ENCODE data around the gene CD79B.

DNA sequence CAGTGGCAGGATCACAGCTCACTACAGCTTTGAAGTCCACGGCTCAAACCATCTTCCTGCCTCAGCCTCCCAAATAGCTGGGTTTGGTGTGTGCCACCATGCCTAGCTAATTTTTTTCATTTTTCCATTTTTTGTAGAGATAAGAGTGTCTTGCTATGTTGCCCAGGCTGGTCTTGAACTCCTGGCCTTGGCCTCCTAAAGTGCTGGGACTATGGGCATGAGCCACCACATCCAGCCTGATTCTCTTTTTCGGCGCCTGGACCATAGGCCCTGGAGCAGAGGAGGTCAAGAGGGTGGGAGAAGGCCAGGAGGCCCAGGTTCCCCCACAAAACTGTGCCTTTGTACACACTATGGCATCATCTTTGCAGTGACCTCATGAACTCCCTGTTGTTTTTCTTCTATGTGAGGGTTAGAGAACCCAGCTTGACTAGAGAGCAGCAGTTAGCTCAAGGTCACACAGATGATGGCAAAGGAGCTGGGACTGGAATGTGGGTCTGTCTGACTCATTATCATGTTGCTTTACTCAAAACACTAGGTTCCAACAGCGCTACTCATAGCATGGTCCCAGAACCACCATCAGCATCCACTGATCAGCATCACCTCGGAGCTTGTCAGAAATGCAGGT, 24.3 kb upstream of the CD79B start:
- TF ChIP-seq HDAC2 (IDR thresholded peaks at IDR 0.05; ENCODE audit: borderline replicate concordance in 1 of 2, low read depth in 2 of 2, low read length in 2 of 2): no peak
- TF ChIP-seq GTF2F1 (IDR thresholded peaks at IDR 0.05; ENCODE audit: borderline replicate concordance, low read depth, low read length): no peak
- TF ChIP-seq SP1 (IDR thresholded peaks at IDR 0.05; ENCODE audit: low read depth, low read length): no peak
- TF ChIP-seq SIRT6 (IDR thresholded peaks at IDR 0.05; ENCODE audit: low read length): no peak
- TF ChIP-seq, protein P1, sequence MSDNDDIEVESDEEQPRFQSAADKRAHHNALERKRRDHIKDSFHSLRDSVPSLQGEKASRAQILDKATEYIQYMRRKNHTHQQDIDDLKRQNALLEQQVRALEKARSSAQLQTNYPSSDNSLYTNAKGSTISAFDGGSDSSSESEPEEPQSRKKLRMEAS (IDR thresholded peaks at IDR 0.05): no peak
- TF ChIP-seq POLR2A (IDR thresholded peaks at IDR 0.05; ENCODE audit: control extremely low read depth in 1 of 2, low read depth in 2 of 2, low read length in 2 of 2): no peak
- no peak for TF ChIP-seq EZH2 (IDR thresholded peaks at IDR 0.05; ENCODE audit: low read depth, low read length, severe bottlenecking)
- no peak for TF ChIP-seq JUN (IDR thresholded peaks at IDR 0.05; ENCODE audit: low read depth, low read length)
- TF ChIP-seq, protein P2, sequence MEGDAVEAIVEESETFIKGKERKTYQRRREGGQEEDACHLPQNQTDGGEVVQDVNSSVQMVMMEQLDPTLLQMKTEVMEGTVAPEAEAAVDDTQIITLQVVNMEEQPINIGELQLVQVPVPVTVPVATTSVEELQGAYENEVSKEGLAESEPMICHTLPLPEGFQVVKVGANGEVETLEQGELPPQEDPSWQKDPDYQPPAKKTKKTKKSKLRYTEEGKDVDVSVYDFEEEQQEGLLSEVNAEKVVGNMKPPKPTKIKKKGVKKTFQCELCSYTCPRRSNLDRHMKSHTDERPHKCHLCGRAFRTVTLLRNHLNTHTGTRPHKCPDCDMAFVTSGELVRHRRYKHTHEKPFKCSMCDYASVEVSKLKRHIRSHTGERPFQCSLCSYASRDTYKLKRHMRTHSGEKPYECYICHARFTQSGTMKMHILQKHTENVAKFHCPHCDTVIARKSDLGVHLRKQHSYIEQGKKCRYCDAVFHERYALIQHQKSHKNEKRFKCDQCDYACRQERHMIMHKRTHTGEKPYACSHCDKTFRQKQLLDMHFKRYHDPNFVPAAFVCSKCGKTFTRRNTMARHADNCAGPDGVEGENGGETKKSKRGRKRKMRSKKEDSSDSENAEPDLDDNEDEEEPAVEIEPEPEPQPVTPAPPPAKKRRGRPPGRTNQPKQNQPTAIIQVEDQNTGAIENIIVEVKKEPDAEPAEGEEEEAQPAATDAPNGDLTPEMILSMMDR (IDR thresholded peaks at IDR 0.05; ENCODE audit: control extremely low read depth in 1 of 3, insufficient read depth in 1 of 3, low read depth in 1 of 3, low read length in 3 of 3): no peak
- TF ChIP-seq CHD2 (IDR thresholded peaks at IDR 0.05; ENCODE audit: low read length): no peak
- no peak for TF ChIP-seq POLR2AphosphoS5 (IDR thresholded peaks at IDR 0.05; ENCODE audit: low read depth, low read length)
